Activated CD4-positive, alpha-beta T cell treated with anti-CD3 and anti-CD28 coated beads for 4 hours (primary cell): ENCODE results near the gene MOB3B.

Source experiments
- DNase-seq, 2 donors: peaks; one replicate each; pipeline ENCODE4 v3.0.0-alpha.2; 2020

Gene MOB3B

GRCh38 chr9:27540502-27540901 is 10.9 kb upstream of the MOB3B start:
- no peak for DNase-seq

- DNase-seq: no peak
Observed at GRCh38 chr9:27539479-27540441, 10.1 kb upstream of the MOB3B start.

GRCh38 chr9:27538647-27539046 is 9.0 kb upstream of the MOB3B start:
- no peak for DNase-seq

GRCh38 chr9:27537756-27538155 is 8.1 kb upstream of the MOB3B start:
- no peak for DNase-seq

GRCh38 chr9:27537027-27537435 is 7.4 kb upstream of the MOB3B start:
- no peak for DNase-seq

- no peak for DNase-seq
Observed at GRCh38 chr9:27536168-27536567, 6.6 kb upstream of the MOB3B start.

GRCh38 chr9:27535701-27536118 is 6.1 kb upstream of the MOB3B start:
- DNase-seq: no peak

GRCh38 chr9:27534658-27535209 is 5.1 kb upstream of the MOB3B start:
- no peak for DNase-seq

GRCh38 chr9:27534131-27534530 is 4.5 kb upstream of the MOB3B start:
- DNase-seq: no peak

- no peak for DNase-seq
Observed at GRCh38 chr9:27533311-27533710, 3.7 kb upstream of the MOB3B start.

GRCh38 chr9:27532046-27532445 is 2.4 kb upstream of the MOB3B start:
- DNase-seq: no peak

- no peak for DNase-seq
Observed at GRCh38 chr9:27530915-27531755, 1.5 kb upstream of the MOB3B start.

- DNase-seq: peak; percentile 43 to 50
Observed at GRCh38 chr9:27528886-27529315, 713 bp downstream of the MOB3B start.

- peak; percentile 48 to 57 for DNase-seq
Observed at GRCh38 chr9:27528076-27528885, 1.3 kb downstream of the MOB3B start.

- DNase-seq: no peak
Observed at GRCh38 chr9:27527702-27528075, 1.9 kb downstream of the MOB3B start.

GRCh38 chr9:27524236-27524635 is 5.4 kb downstream of the MOB3B start, which contains the start of gene IFNK:
Gene IFNK (plus strand): TSS chr9:27524290. CDS start chr9:27524337, 47 bp downstream.
- no peak for DNase-seq

GRCh38 chr9:27523141-27523540 is 6.5 kb downstream of the MOB3B start:
- DNase-seq: no peak

GRCh38 chr9:27520986-27521385 is 8.6 kb downstream of the MOB3B start:
- no peak for DNase-seq

GRCh38 chr9:27519466-27520465 is 9.8 kb downstream of the MOB3B start:
- DNase-seq: no peak

- DNase-seq: no peak
Observed at GRCh38 chr9:27518809-27519208, 10.8 kb downstream of the MOB3B start.

- DNase-seq: no peak
Observed at GRCh38 chr9:27518006-27518405, 11.6 kb downstream of the MOB3B start.
